Thoracic aorta (tissue), 2 donors: Measurements from ENCODE around the gene CCDC134. TPM values are rescaled to one million over a fixed set of nuclear protein-coding genes. Genes with fewer than 3 reads are reported as not detected.

ENCODE experiments used
- ATAC-seq: fragments of 150-250 bp; one replicate; pipeline ENCODE4 v1.8.0; 2017; ENCODE audit warnings: low read depth; ENCODE audit not compliant: insufficient number of reproducible peaks, low FRiP score
- DNase-seq: peaks from one replicate; pipeline ENCODE4 v3.0.0-alpha.2; 2020; ENCODE audit warnings: low spot score
- H3K27ac ChIP-seq, 2 donors: fragments of 200-600 bp; sonication (generic); 1 replicate in 1 of 2; 2 replicates in 1 of 2; pipeline ENCODE4 v1.5.1; 2016; ENCODE audit warnings: mild to moderate bottlenecking in 2 of 2, moderate library complexity in 2 of 2
- H3K27me3 ChIP-seq: fragments of 200-600 bp; sonication (generic); replicated peaks from 2 replicates; pipeline ENCODE4 v1.6.0; 2016; ENCODE audit warnings: mild to moderate bottlenecking; ENCODE audit not compliant: insufficient read depth
- H3K36me3 ChIP-seq: fragments of 200-600 bp; sonication (generic); one replicate; pipeline ENCODE4 v1.5.1; 2016
- H3K4me1 ChIP-seq, 2 donors: fragments of 200-600 bp; sonication (generic); 1 replicate in 1 of 2; 2 replicates in 1 of 2; pipeline versions ENCODE4 v1.5.1 to v1.6.0; 2016; ENCODE audit warnings: low read depth in 2 of 2, mild to moderate bottlenecking in 1 of 2; ENCODE audit not compliant: control insufficient read depth in 1 of 2
- H3K4me3 ChIP-seq: fragments of 200-600 bp; sonication (generic); 2 replicates; pipeline ENCODE4 v1.5.1; 2016; ENCODE audit warnings: mild to moderate bottlenecking
- H3K9me3 ChIP-seq: fragments of 200-600 bp; sonication (generic); 2 replicates; pipeline ENCODE4 v1.5.1; 2016
- total RNA-seq, 2 donors: library from RNA; depleted of rRNA; stranded (reverse); fragments of >200 nt; gene quantifications; one replicate each; pipeline versions ENCODE4 v1.1.0 to v1.2.3, GENCODE V29; 2016
- TF ChIP-seq, protein P1 (sequence below): fragments of 200-600 bp; sonication (generic); IDR thresholded peaks from one replicate; pipeline ENCODE4 v1.5.1; 2019; ENCODE audit warnings: antibody characterized with exemption

The CCDC134 gene
- total RNA-seq, 2 donors from 2014 or later, result 1.6 to 5.3 TPM

DNA sequence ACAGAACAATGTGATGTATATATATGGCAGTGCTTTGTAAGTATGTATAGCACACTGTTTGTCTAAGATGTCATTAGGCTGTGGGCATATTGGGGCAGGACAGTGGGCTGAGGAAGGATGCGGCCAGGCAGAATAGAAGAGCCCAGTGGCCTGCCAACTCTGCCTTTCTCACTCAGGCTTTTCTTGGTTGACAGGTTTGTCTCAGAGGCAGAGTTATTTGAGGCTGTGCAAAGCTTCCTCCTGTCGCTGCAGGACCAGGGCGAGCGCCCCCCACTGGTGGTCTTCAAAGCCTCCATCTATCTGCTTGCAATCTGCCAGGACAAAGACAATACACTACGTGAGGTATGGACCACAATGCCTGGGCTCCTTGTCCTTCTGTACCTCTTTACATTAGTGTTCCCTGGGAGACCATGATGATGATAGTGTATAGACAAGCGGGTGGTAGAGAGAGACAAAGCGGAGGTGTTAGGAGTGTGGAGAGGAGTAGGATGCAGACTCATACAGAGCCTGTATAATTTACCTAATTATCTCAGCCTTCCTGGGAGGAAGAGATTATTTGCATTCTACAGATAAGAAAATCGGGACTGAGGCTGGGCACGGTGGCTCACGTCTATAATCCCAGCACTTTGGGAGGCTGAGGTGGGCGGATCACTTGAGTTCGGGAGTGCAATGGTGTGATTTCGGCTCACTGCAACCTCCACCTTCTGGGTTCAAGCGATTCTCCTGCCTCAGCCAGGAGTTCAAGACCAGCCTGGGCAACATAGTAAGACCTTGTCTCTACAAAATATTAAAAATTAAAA, 37.3 kb upstream of the CCDC134 start:
- Histone ChIP-seq H3K4me3 (no peak overlapping the region), H3K36me3 (no peaks in the 10 kb centered on the region), H3K9me3 (no peaks in the 10 kb centered on the region), H3K4me1 (no peaks in the 10 kb centered on the region), H3K27me3 (no peaks in the 10 kb centered on the region), H3K27ac (no peak overlapping the region)
- TF ChIP-seq, protein P1, sequence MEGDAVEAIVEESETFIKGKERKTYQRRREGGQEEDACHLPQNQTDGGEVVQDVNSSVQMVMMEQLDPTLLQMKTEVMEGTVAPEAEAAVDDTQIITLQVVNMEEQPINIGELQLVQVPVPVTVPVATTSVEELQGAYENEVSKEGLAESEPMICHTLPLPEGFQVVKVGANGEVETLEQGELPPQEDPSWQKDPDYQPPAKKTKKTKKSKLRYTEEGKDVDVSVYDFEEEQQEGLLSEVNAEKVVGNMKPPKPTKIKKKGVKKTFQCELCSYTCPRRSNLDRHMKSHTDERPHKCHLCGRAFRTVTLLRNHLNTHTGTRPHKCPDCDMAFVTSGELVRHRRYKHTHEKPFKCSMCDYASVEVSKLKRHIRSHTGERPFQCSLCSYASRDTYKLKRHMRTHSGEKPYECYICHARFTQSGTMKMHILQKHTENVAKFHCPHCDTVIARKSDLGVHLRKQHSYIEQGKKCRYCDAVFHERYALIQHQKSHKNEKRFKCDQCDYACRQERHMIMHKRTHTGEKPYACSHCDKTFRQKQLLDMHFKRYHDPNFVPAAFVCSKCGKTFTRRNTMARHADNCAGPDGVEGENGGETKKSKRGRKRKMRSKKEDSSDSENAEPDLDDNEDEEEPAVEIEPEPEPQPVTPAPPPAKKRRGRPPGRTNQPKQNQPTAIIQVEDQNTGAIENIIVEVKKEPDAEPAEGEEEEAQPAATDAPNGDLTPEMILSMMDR, result no peak
- ATAC-seq (no peak), DNase-seq (no peak)

DNA sequence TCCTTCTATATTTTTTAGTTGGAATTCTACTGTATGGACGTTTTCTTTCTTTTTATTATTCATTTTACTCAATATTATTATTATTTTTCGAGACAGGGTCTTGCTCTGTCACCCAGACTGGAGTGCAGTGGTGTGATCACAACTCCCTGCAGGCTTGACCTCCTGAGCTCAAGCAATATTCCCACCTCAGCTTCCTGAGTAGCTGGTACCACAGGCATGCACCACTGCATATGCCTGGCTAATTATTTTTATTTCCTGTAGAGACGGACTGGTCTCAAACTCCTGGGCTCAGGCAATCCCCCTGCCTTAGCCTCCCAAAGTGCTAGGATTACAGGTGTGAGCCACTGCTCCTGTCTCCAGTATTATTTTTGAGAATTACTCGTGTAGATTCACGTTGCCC, 34.0 kb upstream of the CCDC134 start:
- no peaks in the 10 kb centered on the region for H3K9me3 ChIP-seq
- no peaks in the 10 kb centered on the region for H3K27me3 ChIP-seq
- ATAC-seq (no peak), DNase-seq (no peak)
- TF ChIP-seq, protein P1, result no peak
- no peaks in the 10 kb centered on the region for H3K4me1 ChIP-seq
- H3K4me3 ChIP-seq, result no peak overlapping the region
- no peaks in the 10 kb centered on the region for H3K36me3 ChIP-seq
- H3K27ac ChIP-seq, result no peak overlapping the region

- no peaks in the 10 kb centered on the region for H3K4me1 ChIP-seq
- H3K27me3 ChIP-seq, result no peaks in the 10 kb centered on the region
- ATAC-seq (no peak), DNase-seq (no peak)
- H3K27ac ChIP-seq, result no peak overlapping the region
- no peaks in the 10 kb centered on the region for H3K9me3 ChIP-seq
- H3K36me3 ChIP-seq, result no peaks in the 10 kb centered on the region
- no peak overlapping the region for H3K4me3 ChIP-seq
- TF ChIP-seq, protein P1, result no peak
Observed at GRCh38 chr22:41768430-41768829, 32.0 kb upstream of the CCDC134 start.

DNA sequence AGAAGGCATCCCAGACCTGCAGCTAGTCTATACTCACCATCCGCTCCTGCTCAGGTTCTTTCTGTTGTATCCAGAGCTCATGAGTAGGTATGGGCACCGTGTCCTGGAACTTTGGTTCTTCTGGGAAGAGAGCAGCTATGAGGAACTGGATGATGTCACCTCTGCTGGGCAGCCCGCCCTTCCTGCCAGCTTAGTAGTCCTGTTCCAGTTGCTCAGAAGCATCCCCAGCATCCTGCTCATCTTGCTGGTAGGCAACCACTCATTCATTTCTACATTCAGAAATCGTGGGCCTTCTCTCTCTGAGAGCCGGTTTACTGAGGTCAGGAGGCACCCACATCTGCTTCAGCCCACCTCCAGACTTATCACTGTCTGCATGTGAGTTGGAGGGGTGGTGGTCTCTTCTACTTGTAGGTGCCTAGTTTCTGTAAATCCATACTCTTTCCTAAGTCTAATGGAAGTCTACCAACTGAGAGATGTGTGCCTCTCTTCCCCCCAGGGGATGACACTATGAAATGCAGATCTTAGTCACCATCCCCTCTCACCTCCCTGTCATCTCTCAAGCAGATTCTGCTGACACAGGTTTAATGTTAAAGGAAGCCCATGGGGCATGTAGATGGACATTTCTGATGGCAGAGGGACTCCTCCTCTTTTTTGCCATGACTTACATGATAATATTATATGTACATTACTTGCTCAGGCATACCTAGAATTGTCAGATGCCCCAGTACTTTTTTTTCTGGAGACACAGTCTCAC, 29.6 kb upstream of the CCDC134 start:
- H3K27me3 ChIP-seq, result no peaks in the 10 kb centered on the region
- DNase-seq, result no peak
- H3K27ac ChIP-seq, result no peak overlapping the region
- H3K4me3 ChIP-seq, result no peak overlapping the region
- no peaks in the 10 kb centered on the region for H3K36me3 ChIP-seq
- TF ChIP-seq, protein P1, result no peak
- no peaks in the 10 kb centered on the region for H3K9me3 ChIP-seq
- H3K4me1 ChIP-seq, result no peaks in the 10 kb centered on the region
- ATAC-seq, result no peak

DNA sequence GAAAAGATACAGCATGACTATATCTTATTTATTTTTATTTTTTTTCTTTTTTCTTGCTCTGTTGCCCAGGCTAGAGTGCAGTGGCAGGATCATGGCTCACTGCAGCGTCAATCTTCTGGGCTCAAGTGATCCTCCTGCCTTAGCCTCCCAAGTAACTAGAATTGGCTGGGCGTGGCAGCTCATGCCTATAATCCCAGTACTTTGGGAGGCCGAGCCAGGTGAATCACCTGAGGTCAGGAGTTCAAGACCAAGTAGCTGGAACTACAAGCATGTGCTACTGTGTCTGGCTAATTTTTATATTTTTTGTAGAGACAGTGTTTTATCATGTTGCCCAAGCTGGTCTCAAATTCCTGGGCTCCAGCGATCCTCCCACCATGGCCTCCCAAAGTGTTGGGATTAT, 28.3 kb upstream of the CCDC134 start:
- ATAC-seq, result no peak
- DNase-seq, result no peak
- Histone ChIP-seq H3K4me3 (no peak overlapping the region), H3K27me3 (no peaks in the 10 kb centered on the region), H3K27ac (no peak overlapping the region), H3K4me1 (no peaks in the 10 kb centered on the region), H3K9me3 (no peaks in the 10 kb centered on the region), H3K36me3 (no peaks in the 10 kb centered on the region)
- TF ChIP-seq, protein P1, result no peak
